HepG2 (cell line): ENCODE measurements around the gene DCTN1. TPM values are rescaled to one million over a fixed set of nuclear protein-coding genes. Genes with fewer than 3 reads are reported as not detected.

ENCODE experiments used
- AGO1 ChIP-seq: fragments of 200-400 bp; formaldehyde crosslinking; IDR thresholded peaks from 2 replicates; pipeline ENCODE4 v1.6.1; 2017; ENCODE audit warnings: mild to moderate bottlenecking, low read depth, low read length, moderate library complexity; ENCODE audit not compliant: poor library complexity, severe bottlenecking
- BCL3 ChIP-seq: sonication (generic); formaldehyde crosslinking; IDR thresholded peaks from 2 replicates; pipeline ENCODE4 v1.5.1; 2020; ENCODE audit warnings: mild to moderate bottlenecking, missing genetic modification reagents, moderate library complexity
- CSRNP1 ChIP-seq: sonication (generic); formaldehyde crosslinking; IDR thresholded peaks from 2 replicates; pipeline ENCODE4 v1.8.1; 2023; ENCODE audit warnings: mild to moderate bottlenecking, missing genetic modification reagents
- MED8 ChIP-seq: sonication (generic); formaldehyde crosslinking; IDR thresholded peaks from 2 replicates; pipeline ENCODE4 v1.8.1; 2023; ENCODE audit warnings: mild to moderate bottlenecking, missing genetic modification reagents; ENCODE audit not compliant: insufficient replicate concordance
- MLLT10 ChIP-seq: sonication (generic); formaldehyde crosslinking; IDR thresholded peaks from 2 replicates; pipeline ENCODE4 v1.4.0; 2020; ENCODE audit warnings: missing genetic modification reagents
- NFAT5 ChIP-seq: sonication (generic); formaldehyde crosslinking; IDR thresholded peaks from 2 replicates; pipeline ENCODE4 v1.4.0; 2020; ENCODE audit warnings: missing genetic modification reagents
- PTBP1 ChIP-seq: fragments of 200-400 bp; formaldehyde crosslinking; IDR thresholded peaks from 2 replicates; pipeline ENCODE4 v1.6.1; 2018; ENCODE audit warnings: low read length, low read depth; ENCODE audit not compliant: poor library complexity, severe bottlenecking
- RBM22 ChIP-seq: fragments of 200-400 bp; formaldehyde crosslinking; optimal IDR thresholded peaks from 2 replicates; pipeline ENCODE3; 2017; ENCODE audit warnings: mild to moderate bottlenecking, low read length, moderate library complexity
- SMC3 ChIP-seq: IDR thresholded peaks from 2 replicates; pipeline ENCODE4 v1.6.1; 2011; ENCODE audit warnings: low read length, improper control_type of control experiment
- SRSF4 ChIP-seq: fragments of 200-400 bp; formaldehyde crosslinking; IDR thresholded peaks from one replicate; pipeline ENCODE4 v1.6.1; 2018; ENCODE audit warnings: mild to moderate bottlenecking, low read depth, low read length, moderate library complexity; ENCODE audit not compliant: poor library complexity, severe bottlenecking
- TCF7L2 ChIP-seq: IDR thresholded peaks from 2 replicates; pipeline ENCODE4 v1.6.1; 2011; ENCODE audit warnings: mild to moderate bottlenecking, low read depth, low read length, moderate library complexity
- TGIF2 ChIP-seq: IDR thresholded peaks from 2 replicates; pipeline ENCODE4 v1.6.1; 2016; ENCODE audit warnings: control low read depth, missing compliant biosample characterization
- ZFP82 ChIP-seq: sonication (generic); formaldehyde crosslinking; IDR thresholded peaks from 2 replicates; pipeline ENCODE4 v1.5.1; 2020; ENCODE audit warnings: mild to moderate bottlenecking, missing genetic modification reagents, borderline replicate concordance
- ZNF20 ChIP-seq: sonication (generic); formaldehyde crosslinking; IDR thresholded peaks from 2 replicates; pipeline ENCODE4 v1.4.0; 2020; ENCODE audit warnings: mild to moderate bottlenecking, moderate library complexity, missing genetic modification reagents
- ZNF329 ChIP-seq: sonication (generic); formaldehyde crosslinking; IDR thresholded peaks from 2 replicates; pipeline ENCODE4 v1.9.0; 2021; ENCODE audit warnings: low read depth, mild to moderate bottlenecking, missing genetic modification reagents
- ZNF350 ChIP-seq: sonication (generic); formaldehyde crosslinking; IDR thresholded peaks from 2 replicates; pipeline ENCODE4 v1.4.0; 2020; ENCODE audit warnings: mild to moderate bottlenecking, low read depth, missing genetic modification reagents, borderline replicate concordance
- ZNF446 ChIP-seq: sonication (generic); formaldehyde crosslinking; IDR thresholded peaks from 2 replicates; pipeline ENCODE4 v1.5.0; 2020; ENCODE audit warnings: mild to moderate bottlenecking, missing genetic modification reagents
- ZNF550 ChIP-seq: sonication (generic); formaldehyde crosslinking; IDR thresholded peaks from 2 replicates; pipeline ENCODE4 v1.4.0; 2020; ENCODE audit warnings: mild to moderate bottlenecking, missing genetic modification reagents, borderline replicate concordance
- ZNF800 ChIP-seq: sonication (generic); formaldehyde crosslinking; IDR thresholded peaks from 2 replicates; pipeline ENCODE4 v1.4.0; 2020; ENCODE audit warnings: missing genetic modification reagents
- polyA plus RNA-seq, 8 experiments: library from polyadenylated mRNA; depleted of rRNA in 3 of 8; stranded (reverse) in 7 of 8; unstranded in 1 of 8; fragments of >200 nt; fragmentation: Illumina TruSeq in 4 of 8; extraction: Trizol in 4 of 8; gene quantifications; 2 replicates each; pipeline versions ENCODE4 v1.2.1 to v1.2.3, GENCODE V29; 2011 to 2016; ENCODE audit warnings: low read depth in 4 of 8, missing spikeins in 1 of 8, mixed read lengths in 1 of 8; ENCODE audit not compliant: insufficient read depth in 1 of 8
- total RNA-seq, 5 experiments: library from RNA; depleted of rRNA; stranded (reverse); fragments of >200 nt; fragmentation: Illumina TruSeq; extraction: Trizol; gene quantifications; 2 replicates each; pipeline ENCODE4 v1.2.3, GENCODE V29; 2016; ENCODE audit warnings: low read depth in 1 of 5

DCTN1 gene
- total and polyA plus RNA-seq, 2 of the 13 experiments (the other 11 are each of a cell fraction or from before 2014, with no cell fraction given) = 73.2 to 122 TPM

GRCh38 chr2:74413001-74413698 is 33.0 kb upstream of the DCTN1 start (continued):
- TF ChIP-seq TCF7L2 (no peak), BCL3 (CRISPR knock-in tag) (no peak), PTBP1 (no peak), MLLT10 (no peak), ZNF550 (CRISPR knock-in tag) (0 out of 2 replicates have a peak, but pooled peaks have one; percentile 59), CSRNP1 (no peak), TGIF2 (CRISPR knock-in tag) (0 out of 2 replicates have a peak, but pooled peaks have one; percentile 49), ZNF800 (CRISPR knock-in tag) (no peak), ZNF446 (CRISPR knock-in tag) (no peak), RBM22 (no peak), ZFP82 (CRISPR knock-in tag) (no peak), SMC3 (no peak), AGO1 (no peak), ZNF20 (no peak), NFAT5 (CRISPR knock-in tag) (no peak), SRSF4 (no peak), ZNF350 (CRISPR knock-in tag) (peak; percentile 45; the same call in 1 of the 2 replicates), ZNF329 (CRISPR knock-in tag) (no peak), MED8 (CRISPR knock-in tag) (no peak)
